Bronchial epithelial cell (primary cell): ENCODE results near the gene UNC5A. TPM values are rescaled to one million over a fixed set of nuclear protein-coding genes. Genes with fewer than 3 reads are reported as not detected.
A peak's percentile ranks its signal among the peaks of the same experiment; 100 is the strongest.

Experiments used
- DNase-seq: peaks from one replicate; pipeline ENCODE4 v3.0.0-alpha.2; 2010; ENCODE audit warnings: low read depth
- FAIRE-seq: peaks from 2 replicates; lab custom pipeline; 2011; peaks lifted over from hg19 to GRCh38; lab: Jason Lieb, UNC
- H3K27me3 ChIP-seq: 2 replicates; pipeline ENCODE4 v1.5.1; 2011; ENCODE audit warnings: low read length; ENCODE audit not compliant: control insufficient read depth, insufficient read depth
- H3K36me3 ChIP-seq: 2 replicates; pipeline ENCODE4 v1.5.1; 2011; ENCODE audit warnings: low read length; ENCODE audit not compliant: control insufficient read depth, insufficient read depth
- H3K4me3 ChIP-seq: 2 replicates; pipeline ENCODE4 v1.5.1; 2011; ENCODE audit warnings: mild to moderate bottlenecking, low read depth, low read length, control low read depth
- total RNA-seq: library from RNA; depleted of rRNA; stranded (reverse); fragments of >200 nt; gene quantifications from 2 replicates; pipeline ENCODE4 v1.2.1, GENCODE V29; 2014
- TF ChIP-seq, protein P1 (sequence below): IDR thresholded peaks from 2 replicates; pipeline ENCODE4 v1.5.1; 2011; ENCODE audit warnings: mild to moderate bottlenecking, moderate library complexity, low read length, control low read depth, inconsistent platforms; ENCODE audit not compliant: insufficient read depth, severe bottlenecking

UNC5A gene
- total RNA-seq, 1 donor from 2014 or later = not detected

DNA sequence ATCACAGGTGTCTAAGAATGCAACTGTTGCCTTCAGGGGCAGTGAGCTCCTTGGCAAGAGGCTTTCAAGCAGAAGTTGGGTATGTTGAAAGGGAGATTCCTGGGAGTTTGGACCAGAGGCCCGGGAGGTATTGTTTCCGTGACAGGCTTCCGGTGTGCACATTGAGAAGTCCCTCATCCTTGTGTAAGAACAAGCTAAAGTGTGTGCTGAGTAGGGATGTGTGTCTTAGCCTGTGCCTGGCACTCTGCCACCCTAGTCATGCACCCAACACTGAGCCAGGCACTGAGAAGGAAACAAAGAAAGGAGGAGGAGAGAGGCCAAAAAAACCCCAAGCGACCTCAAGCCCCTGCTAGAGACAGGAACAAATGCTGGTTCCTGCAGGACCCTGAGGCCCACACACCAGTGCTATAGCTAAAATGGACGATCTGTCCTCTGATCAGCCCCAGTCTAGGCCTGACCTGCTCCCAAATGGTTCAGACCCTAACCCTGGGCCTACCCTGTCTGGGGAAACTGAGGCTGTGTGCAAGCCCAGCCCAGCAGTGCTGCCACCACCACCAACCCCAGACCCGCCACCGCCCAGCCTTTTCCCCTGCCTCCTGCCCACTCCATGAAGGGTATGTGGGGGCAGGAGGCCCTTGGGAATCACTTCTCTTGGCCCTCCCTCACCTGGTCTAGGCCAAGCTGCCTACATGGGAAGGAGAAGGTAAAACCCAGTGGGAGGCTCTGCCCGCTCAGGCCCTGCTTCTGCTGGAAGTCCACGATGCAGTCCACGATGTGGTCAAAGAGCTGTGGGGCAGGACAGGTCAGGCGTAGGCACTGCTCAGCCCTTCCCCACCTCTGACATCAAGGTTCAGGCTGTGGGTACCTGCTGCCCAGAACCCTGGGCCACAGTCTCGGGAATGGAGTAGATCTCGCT lies 76.2 kb downstream of the UNC5A start:
- DNase-seq = no peak
- H3K36me3 ChIP-seq = no peaks in the 10 kb centered on the region
- no peak overlapping the region for H3K4me3 ChIP-seq
- TF ChIP-seq, protein P1, sequence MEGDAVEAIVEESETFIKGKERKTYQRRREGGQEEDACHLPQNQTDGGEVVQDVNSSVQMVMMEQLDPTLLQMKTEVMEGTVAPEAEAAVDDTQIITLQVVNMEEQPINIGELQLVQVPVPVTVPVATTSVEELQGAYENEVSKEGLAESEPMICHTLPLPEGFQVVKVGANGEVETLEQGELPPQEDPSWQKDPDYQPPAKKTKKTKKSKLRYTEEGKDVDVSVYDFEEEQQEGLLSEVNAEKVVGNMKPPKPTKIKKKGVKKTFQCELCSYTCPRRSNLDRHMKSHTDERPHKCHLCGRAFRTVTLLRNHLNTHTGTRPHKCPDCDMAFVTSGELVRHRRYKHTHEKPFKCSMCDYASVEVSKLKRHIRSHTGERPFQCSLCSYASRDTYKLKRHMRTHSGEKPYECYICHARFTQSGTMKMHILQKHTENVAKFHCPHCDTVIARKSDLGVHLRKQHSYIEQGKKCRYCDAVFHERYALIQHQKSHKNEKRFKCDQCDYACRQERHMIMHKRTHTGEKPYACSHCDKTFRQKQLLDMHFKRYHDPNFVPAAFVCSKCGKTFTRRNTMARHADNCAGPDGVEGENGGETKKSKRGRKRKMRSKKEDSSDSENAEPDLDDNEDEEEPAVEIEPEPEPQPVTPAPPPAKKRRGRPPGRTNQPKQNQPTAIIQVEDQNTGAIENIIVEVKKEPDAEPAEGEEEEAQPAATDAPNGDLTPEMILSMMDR = no peak
- FAIRE-seq = no peak
- H3K27me3 ChIP-seq = peaks cover 4% of the 10 kb centered on the region

DNA sequence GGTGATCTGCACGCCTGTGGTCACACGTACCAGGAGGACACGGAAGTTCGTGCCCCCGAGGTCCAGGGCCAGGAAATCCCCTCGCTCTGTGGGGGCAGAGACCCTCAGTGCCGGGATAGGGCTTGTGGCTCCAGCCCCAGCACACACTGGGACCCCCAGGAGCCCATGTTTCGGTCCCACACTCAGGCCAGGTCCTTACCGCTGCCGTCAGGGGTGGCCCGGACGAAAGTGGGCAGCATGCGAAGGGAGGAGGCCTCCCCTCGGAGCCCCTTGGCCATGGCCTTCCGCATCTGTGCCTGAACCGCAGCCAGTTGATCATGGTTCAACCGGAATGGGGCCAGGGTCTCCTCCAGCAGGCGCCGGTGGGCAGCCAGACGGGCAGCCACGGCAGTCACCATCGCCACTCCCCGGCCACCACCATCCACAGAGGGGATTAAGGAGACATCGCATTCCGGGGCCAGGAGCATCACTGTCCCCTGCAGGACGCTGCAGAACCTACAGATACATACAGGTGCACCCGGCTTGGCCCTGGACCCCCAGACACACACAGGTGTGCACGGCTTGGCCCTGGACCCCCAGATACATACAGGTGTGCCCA lies 77.0 kb downstream of the UNC5A start:
- no peak overlapping the region for H3K4me3 ChIP-seq
- TF ChIP-seq, protein P1 = no peak
- peaks cover 4% of the 10 kb centered on the region for H3K27me3 ChIP-seq
- FAIRE-seq = no peak
- DNase-seq = no peak
- H3K36me3 ChIP-seq = no peaks in the 10 kb centered on the region

DNA sequence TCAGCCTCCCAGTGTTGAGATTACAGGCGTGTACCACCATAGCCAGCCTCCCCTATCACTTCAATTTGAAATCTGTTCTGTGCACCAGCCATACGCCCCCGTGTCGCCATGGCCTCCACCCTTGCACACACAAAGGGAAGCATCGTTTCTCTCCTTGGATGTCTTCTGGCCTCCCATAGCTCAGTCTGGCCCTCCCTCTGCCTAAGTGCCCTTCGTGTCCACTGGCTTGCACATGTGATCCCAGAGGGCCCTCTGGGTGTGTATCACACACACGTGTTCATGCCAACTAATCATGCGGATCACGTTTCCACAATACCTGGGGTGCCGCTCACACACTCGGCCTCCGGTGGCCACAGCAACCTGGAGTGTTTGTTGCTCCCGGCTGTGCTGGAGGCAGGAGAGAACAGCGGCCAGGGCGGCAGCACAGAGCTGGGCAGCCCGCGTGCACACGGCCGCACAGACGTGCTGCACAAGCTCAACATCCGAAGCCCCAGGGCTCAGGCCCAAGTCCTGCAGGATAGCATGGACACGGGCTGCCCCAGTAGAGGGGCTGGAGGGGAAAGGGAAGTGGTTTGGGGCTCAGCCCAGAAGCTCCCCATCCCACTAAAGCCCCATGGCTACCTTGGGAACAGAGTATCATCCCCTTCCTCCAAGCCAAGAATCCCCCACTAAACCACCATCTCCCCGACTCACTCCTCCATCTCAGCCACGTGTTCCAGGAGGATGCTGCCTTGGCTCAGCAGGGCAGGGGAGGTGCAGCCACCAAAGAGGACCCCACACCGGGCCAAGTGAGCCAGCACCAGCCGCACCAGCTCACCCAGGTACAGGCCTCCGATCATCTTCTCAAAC lies 77.9 kb downstream of the UNC5A start:
- Histone ChIP-seq H3K4me3 (no peak overlapping the region), H3K36me3 (no peaks in the 10 kb centered on the region), H3K27me3 (no peaks in the 10 kb centered on the region)
- TF ChIP-seq, protein P1 = no peak
- peak; percentile 23 for FAIRE-seq
- no peak for DNase-seq

DNA sequence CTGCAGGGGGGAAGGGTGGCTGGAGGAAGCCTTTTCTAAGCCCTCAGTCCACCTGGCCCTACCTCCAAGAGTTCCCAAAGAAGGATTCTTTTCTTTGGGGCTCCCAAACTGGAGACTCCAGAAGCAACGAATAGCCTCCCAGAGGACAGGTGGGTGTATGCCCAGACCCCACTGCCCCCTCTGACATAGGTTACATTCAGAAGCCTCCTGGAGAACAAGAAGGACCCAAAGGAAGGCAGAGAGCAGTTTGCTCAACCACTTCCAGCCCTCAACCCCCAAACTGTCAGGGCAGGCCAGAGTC lies 78.5 kb downstream of the UNC5A start:
- TF ChIP-seq, protein P1 = no peak
- no peak overlapping the region for H3K4me3 ChIP-seq
- H3K27me3 ChIP-seq = no peaks in the 10 kb centered on the region
- no peaks in the 10 kb centered on the region for H3K36me3 ChIP-seq
- DNase-seq (no peak), FAIRE-seq (no peak)

DNA sequence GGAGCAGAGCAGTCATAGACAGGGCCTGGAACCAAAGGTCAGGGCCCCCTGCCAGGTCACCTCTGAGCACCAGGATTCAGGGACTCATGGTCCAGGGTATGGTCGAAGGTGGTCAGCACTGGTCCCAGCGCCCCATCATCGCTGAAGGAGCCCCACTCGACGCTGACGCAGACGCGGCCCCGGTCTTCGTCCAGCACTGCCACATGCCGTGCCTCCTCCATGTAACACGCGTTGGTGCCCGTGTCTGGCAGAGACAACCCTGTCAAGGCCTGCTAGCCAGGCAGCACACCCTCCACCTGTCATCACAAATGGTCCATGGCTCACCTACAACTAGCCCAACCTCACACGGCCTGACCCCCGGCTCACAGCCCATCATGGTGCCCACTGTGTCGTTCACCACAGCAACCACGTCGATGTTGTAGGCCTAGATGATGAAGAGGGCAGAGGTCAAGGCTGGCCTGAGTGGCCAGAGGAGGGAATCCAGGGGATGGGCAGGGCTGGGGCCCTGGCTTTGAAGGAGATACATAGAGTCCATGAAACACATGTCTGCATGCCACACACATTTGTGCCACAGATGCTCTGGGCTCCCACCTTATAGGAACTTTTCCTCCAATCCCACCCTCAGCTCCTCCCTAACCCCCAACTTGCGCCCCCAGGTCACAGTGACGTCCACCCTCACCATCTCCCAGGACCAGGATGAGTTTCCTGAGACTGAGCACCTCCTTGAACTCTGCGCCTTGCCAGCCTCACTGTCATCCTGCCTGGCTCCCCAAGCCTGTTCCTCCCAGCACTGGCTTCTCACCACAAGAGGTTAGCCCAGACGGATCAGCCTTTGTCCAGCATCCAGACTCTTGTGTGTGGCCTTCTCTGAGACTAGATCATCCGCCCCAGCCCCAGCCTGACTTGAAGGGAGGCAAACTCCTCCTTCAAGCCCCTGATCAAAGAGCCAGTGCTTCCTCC lies 79.2 kb downstream of the UNC5A start:
- DNase-seq (no peak), FAIRE-seq (no peak)
- TF ChIP-seq, protein P1 = no peak
- H3K36me3 ChIP-seq = no peaks in the 10 kb centered on the region
- H3K27me3 ChIP-seq = no peaks in the 10 kb centered on the region
- H3K4me3 ChIP-seq = no peak overlapping the region
